Right atrium auricular region (tissue), 2 donors: ENCODE results near the gene VPS9D1. TPM values are rescaled to one million over a fixed set of nuclear protein-coding genes. Genes with fewer than 3 reads are reported as not detected.

Source experiments
- DNase-seq: peaks from one replicate; pipeline ENCODE4 v3.0.0-alpha.2; 2019; ENCODE audit warnings: low spot score
- H3K27ac ChIP-seq, 2 donors: fragments of 200-600 bp; sonication (generic); 1 replicate in 1 of 2; 2 replicates in 1 of 2; pipeline ENCODE4 v1.5.1; 2016 to 2019
- H3K27me3 ChIP-seq, 2 donors: fragments of 200-600 bp; sonication (generic); one replicate each; pipeline versions ENCODE4 v1.5.1 to v1.6.0; 2017 to 2019
- H3K36me3 ChIP-seq: fragments of 200-600 bp; sonication (generic); one replicate; pipeline ENCODE4 v1.5.1; 2016
- H3K4me1 ChIP-seq, 2 donors: fragments of 200-600 bp; sonication (generic); one replicate each; pipeline versions ENCODE4 v1.5.1 to v1.6.0; 2017 to 2019
- H3K4me3 ChIP-seq, 2 donors: fragments of 200-600 bp; sonication (generic); 1 replicate in 1 of 2; 2 replicates in 1 of 2; pipeline ENCODE4 v1.5.1; 2017 to 2019; ENCODE audit warnings: mild to moderate bottlenecking in 1 of 2, moderate library complexity in 1 of 2
- H3K9me3 ChIP-seq, 2 donors: fragments of 200-600 bp; sonication (generic); one replicate each; pipeline ENCODE4 v1.5.1; 2019
- total RNA-seq, 2 donors: library from RNA; depleted of rRNA; stranded (reverse); fragments of >200 nt; gene quantifications; one replicate each; pipeline ENCODE4 v1.1.0, GENCODE V29; 2016
- TF ChIP-seq, protein P1 (sequence below), 2 donors: fragments of 200-600 bp; sonication (generic); IDR thresholded peaks; one replicate each; pipeline ENCODE4 v1.5.1; 2019; ENCODE audit warnings: antibody characterized with exemption in 2 of 2

VPS9D1 gene
- total RNA-seq, 2 donors from 2014 or later, result 7.3 to 11.3 TPM

GRCh38 chr16:89706518-89707260 lies 14.0 kb downstream of the VPS9D1 start:
- no peak overlapping the region for H3K27ac ChIP-seq
- H3K36me3 ChIP-seq, result no peaks in the 10 kb centered on the region
- no peaks in the 10 kb centered on the region for H3K9me3 ChIP-seq
- TF ChIP-seq, protein P1, sequence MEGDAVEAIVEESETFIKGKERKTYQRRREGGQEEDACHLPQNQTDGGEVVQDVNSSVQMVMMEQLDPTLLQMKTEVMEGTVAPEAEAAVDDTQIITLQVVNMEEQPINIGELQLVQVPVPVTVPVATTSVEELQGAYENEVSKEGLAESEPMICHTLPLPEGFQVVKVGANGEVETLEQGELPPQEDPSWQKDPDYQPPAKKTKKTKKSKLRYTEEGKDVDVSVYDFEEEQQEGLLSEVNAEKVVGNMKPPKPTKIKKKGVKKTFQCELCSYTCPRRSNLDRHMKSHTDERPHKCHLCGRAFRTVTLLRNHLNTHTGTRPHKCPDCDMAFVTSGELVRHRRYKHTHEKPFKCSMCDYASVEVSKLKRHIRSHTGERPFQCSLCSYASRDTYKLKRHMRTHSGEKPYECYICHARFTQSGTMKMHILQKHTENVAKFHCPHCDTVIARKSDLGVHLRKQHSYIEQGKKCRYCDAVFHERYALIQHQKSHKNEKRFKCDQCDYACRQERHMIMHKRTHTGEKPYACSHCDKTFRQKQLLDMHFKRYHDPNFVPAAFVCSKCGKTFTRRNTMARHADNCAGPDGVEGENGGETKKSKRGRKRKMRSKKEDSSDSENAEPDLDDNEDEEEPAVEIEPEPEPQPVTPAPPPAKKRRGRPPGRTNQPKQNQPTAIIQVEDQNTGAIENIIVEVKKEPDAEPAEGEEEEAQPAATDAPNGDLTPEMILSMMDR (IDR thresholded peaks at IDR 0.05), result no peak
- H3K27me3 ChIP-seq, result no peaks in the 10 kb centered on the region
- no peak overlapping the region for H3K4me3 ChIP-seq
- H3K4me1 ChIP-seq, result peaks cover 0 to 19% of the 10 kb centered on the region in 2 donors
- no peak for DNase-seq

DNA sequence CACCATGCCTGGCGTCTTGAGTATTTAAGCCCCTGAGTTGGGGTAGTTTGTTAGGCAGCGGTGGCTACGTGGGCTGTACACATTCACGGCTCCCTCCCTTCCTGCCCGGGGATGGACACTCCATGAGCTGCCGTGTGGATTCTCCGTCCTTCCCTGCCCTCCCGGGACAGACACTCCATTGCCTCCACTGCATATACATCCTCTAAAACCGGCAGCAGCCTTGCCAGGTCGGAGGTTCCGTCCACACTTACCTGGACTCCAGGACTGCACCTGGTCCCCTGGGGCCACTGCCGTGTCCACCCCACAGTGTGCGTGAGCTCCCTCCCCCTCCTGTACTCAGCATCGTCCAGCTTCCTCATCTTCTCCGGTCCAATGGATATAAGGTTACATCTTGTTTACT lies 15.7 kb downstream of the VPS9D1 start:
- H3K4me3 ChIP-seq, result no peak overlapping the region
- H3K27me3 ChIP-seq, result no peaks in the 10 kb centered on the region
- no peak overlapping the region for H3K27ac ChIP-seq
- H3K4me1 ChIP-seq, result peaks cover 0 to 29% of the 10 kb centered on the region in 2 donors
- no peaks in the 10 kb centered on the region for H3K9me3 ChIP-seq
- TF ChIP-seq, protein P1 (IDR thresholded peaks at IDR 0.05), result no peak
- no peak for DNase-seq
- no peaks in the 10 kb centered on the region for H3K36me3 ChIP-seq

GRCh38 chr16:89704281-89704680 lies 16.4 kb downstream of the VPS9D1 start:
- Histone ChIP-seq H3K27me3 (no peaks in the 10 kb centered on the region), H3K36me3 (no peaks in the 10 kb centered on the region), H3K9me3 (no peaks in the 10 kb centered on the region), H3K4me3 (no peak overlapping the region), H3K4me1 (peaks cover 0 to 35% of the 10 kb centered on the region in 2 donors), H3K27ac (no peak overlapping the region)
- no peak for DNase-seq
- TF ChIP-seq, protein P1 (IDR thresholded peaks at IDR 0.05), result no peak

- Histone ChIP-seq H3K27ac (peak within 1 kb of the TSS; percentile 86), H3K36me3 (no peaks in the 10 kb centered on the region), H3K4me1 (peaks cover 0 to 34% of the 10 kb centered on the region in 2 donors), H3K4me3 (peak within 1 kb of the TSS; percentile 72 to 74), H3K9me3 (no peaks in the 10 kb centered on the region), H3K27me3 (no peaks in the 10 kb centered on the region)
- peak; percentile 84 for DNase-seq
- TF ChIP-seq, protein P1 (IDR thresholded peaks at IDR 0.05), result no peak
These were observed 19.0 kb downstream of the VPS9D1 start, which contains the start of gene SPATA2L for GRCh38 chr16:89701425-89702406. SPATA2L (minus strand) TSS chr16:89701705; CDS start chr16:89701232, 473 bp downstream.

GRCh38 chr16:89700649-89701424 lies 19.9 kb downstream of the VPS9D1 start:
- Histone ChIP-seq H3K36me3 (no peaks in the 10 kb centered on the region), H3K27me3 (no peaks in the 10 kb centered on the region), H3K27ac (peak overlapping the region; percentile 86), H3K4me1 (peaks cover 0 to 26% of the 10 kb centered on the region in 2 donors), H3K9me3 (no peaks in the 10 kb centered on the region), H3K4me3 (peak overlapping the region; percentile 72 to 74)
- TF ChIP-seq, protein P1 (IDR thresholded peaks at IDR 0.05), result peak in 1 of 2 donors; percentile 44
- no peak for DNase-seq
